ENCODE data around the gene TWF1. TPM values are rescaled to one million over a fixed set of nuclear protein-coding genes. Genes with fewer than 3 reads are reported as not detected.

TWF1 gene
- total and polyA plus RNA-seq, 9 of the 15 experiments (the other 6 are each of a cell fraction or from before 2014, with no cell fraction given) = 10.3 to 29.4 (median 23.4) TPM

DNA sequence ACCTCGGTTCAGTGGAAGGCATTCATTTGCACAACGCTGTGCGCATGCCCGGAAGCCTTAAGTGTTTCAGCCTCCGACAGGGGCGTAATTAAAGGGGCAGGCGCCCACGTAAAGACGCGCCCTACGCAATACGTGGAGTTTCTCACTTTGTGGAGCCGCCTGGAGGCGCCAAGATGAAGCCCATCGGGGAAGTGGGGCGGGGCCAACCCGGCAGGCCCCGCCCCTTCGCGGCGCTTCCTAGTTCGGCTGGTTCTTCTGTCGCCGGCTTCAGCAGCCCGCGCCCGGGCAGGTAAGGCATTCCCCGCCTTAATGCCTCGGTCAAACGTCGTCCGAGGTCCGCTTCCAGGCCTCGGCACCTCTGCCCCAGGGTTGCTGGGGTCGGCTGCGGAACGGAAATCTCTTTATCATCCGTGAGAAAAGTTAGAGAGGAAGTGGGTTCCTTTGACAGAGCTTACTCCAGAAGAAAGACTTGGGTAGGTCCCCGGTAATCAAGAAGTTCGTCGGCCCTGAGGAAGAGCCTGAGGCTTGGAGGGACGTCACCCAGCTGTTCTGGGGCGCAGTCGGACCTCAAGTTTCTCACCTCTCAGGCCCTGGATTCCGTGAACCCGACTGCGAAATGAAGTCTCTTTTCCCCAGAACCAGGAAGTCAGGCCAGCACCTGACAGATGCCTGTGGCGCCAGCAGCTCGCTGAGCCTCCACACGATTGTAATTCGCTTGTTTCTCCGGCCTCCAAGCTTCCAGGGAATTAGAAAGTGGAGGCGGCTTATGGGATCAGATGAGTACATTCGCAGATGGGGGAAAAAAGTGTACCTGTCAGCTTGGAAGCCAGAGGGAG is 47.2 kb downstream of the TWF1 start, which contains the start of the genes IRAK4 and PUS7L (continued):
- TF ChIP-seq POLR2G (IDR thresholded peaks at IDR 0.05; ENCODE audit: low read depth, low read length) (peak; percentile 90), MAFK (IDR thresholded peaks at IDR 0.05; ENCODE audit: low read length) (0 out of 2 replicates have a peak, but pooled peaks have one; percentile 8), ZNF507 (tag; conservative IDR thresholded peaks at IDR 0.05) (no peak), CREB1 (IDR thresholded peaks at IDR 0.05) (peak; percentile 73), CREB1 (CRISPR knock-in tag; IDR thresholded peaks at IDR 0.05) (peak; percentile 77), ZNF79 (CRISPR knock-in tag; IDR thresholded peaks at IDR 0.05; ENCODE audit: low read depth) (no peak), RBBP5 (IDR thresholded peaks at IDR 0.05; ENCODE audit: borderline replicate concordance, insufficient read depth, low read length, poor library complexity, severe bottlenecking) (peak; percentile 48), ERF (CRISPR knock-in tag; IDR thresholded peaks at IDR 0.05) (0 out of 2 replicates have a peak, but pooled peaks have one; percentile 34), ETV6 (IDR thresholded peaks at IDR 0.05; ENCODE audit: borderline replicate concordance in 1 of 2, low read depth in 2 of 2, low read length in 1 of 2) (peak in 1 of 2 experiments; percentile 74; a peak in 1 of 4 replicates), ETV6 (CRISPR knock-in tag; IDR thresholded peaks at IDR 0.05; ENCODE audit: borderline replicate concordance) (no peak), ZNF133 (CRISPR knock-in tag; IDR thresholded peaks at IDR 0.05) (no peak), ZNF24 (IDR thresholded peaks at IDR 0.05) (peak; percentile 85), GABPA (tag; conservative IDR thresholded peaks at IDR 0.05; ENCODE audit: low read depth) (peak; percentile 47; the same call in 1 of the 2 replicates), HDAC1 (IDR thresholded peaks at IDR 0.05) (peak in 1 of 2 experiments; percentile 25; a peak in 1 of 4 replicates), CHD2 (IDR thresholded peaks at IDR 0.05; ENCODE audit: low read depth, low read length) (0 out of 2 replicates have a peak, but pooled peaks have one; percentile 2), MYC (IDR thresholded peaks at IDR 0.05; ENCODE audit: low read depth, low read length) (peak; percentile 48; the same call in 1 of the 2 replicates), MYC (CRISPR knock-in tag; IDR thresholded peaks at IDR 0.05; ENCODE audit: borderline replicate concordance, low read depth) (no peak), POLR2H (tag; IDR thresholded peaks at IDR 0.05; ENCODE audit: low read depth) (peak; percentile 71), ZNF384 (IDR thresholded peaks at IDR 0.05; ENCODE audit: low read depth, low read length) (no peak), ZNF23 (CRISPR knock-in tag; IDR thresholded peaks at IDR 0.05) (no peak), SRF (CRISPR knock-in tag; IDR thresholded peaks at IDR 0.05) (0 out of 4 replicates have a peak, but pooled peaks of 1 of the 2 experiments have one; percentile 17), CEBPB (tag; IDR thresholded peaks at IDR 0.05) (peak; percentile 59), HMGN3 (IDR thresholded peaks at IDR 0.05; ENCODE audit: borderline replicate concordance, extremely low read depth, insufficient read length, low read depth, low read length) (peak; percentile 52)
- TF ChIP-seq, protein P1, sequence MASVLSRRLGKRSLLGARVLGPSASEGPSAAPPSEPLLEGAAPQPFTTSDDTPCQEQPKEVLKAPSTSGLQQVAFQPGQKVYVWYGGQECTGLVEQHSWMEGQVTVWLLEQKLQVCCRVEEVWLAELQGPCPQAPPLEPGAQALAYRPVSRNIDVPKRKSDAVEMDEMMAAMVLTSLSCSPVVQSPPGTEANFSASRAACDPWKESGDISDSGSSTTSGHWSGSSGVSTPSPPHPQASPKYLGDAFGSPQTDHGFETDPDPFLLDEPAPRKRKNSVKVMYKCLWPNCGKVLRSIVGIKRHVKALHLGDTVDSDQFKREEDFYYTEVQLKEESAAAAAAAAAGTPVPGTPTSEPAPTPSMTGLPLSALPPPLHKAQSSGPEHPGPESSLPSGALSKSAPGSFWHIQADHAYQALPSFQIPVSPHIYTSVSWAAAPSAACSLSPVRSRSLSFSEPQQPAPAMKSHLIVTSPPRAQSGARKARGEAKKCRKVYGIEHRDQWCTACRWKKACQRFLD (CRISPR knock-in tag; IDR thresholded peaks at IDR 0.05) = 0 out of 2 replicates have a peak, but pooled peaks have one; percentile 21
- TF ChIP-seq, protein P2, sequence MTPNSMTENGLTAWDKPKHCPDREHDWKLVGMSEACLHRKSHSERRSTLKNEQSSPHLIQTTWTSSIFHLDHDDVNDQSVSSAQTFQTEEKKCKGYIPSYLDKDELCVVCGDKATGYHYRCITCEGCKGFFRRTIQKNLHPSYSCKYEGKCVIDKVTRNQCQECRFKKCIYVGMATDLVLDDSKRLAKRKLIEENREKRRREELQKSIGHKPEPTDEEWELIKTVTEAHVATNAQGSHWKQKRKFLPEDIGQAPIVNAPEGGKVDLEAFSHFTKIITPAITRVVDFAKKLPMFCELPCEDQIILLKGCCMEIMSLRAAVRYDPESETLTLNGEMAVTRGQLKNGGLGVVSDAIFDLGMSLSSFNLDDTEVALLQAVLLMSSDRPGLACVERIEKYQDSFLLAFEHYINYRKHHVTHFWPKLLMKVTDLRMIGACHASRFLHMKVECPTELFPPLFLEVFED (CRISPR knock-in tag; conservative IDR thresholded peaks at IDR 0.05) = no peak
